GM18526 (cell line): Measurements from ENCODE around the gene GCAT.

Source experiments
- POLR2A ChIP-seq: IDR thresholded peaks from 3 replicates; pipeline ENCODE4 v1.6.1; 2011; ENCODE audit not compliant: insufficient read length; ENCODE audit errors: extremely low read depth

Gene GCAT

GRCh38 chr22:37807410-37808293 lies at the start of gene GCAT:
TSS of gene GCAT (plus strand) at chr22:37807934. CDS start at chr22:37807968, 34 bp downstream.
- TF ChIP-seq POLR2A, result peak; percentile 47

DNA sequence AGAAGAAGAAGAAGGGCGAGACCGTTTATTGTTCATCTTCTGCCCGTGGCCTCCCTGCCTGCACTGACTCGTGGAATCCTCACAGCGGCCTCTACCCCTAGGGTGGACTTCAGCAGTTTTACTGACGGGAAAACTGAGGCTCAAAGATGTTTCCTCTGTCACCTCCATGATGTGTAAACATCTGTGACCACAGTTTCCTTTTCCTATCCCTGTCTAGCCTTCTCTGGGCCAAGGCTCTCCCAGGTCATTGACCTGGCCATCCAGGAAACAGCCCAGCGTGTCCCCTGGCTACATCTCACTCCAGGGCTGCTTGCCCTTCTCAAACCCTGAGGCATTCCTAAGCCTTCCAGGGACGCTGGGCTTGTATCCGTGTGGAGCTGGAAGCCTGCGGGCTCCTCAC lies 49.0 kb upstream of the GCAT start:
- TF ChIP-seq POLR2A, result no peak

GRCh38 chr22:37759281-37759680 lies 48.5 kb upstream of the GCAT start:
- no peak for TF ChIP-seq POLR2A

DNA sequence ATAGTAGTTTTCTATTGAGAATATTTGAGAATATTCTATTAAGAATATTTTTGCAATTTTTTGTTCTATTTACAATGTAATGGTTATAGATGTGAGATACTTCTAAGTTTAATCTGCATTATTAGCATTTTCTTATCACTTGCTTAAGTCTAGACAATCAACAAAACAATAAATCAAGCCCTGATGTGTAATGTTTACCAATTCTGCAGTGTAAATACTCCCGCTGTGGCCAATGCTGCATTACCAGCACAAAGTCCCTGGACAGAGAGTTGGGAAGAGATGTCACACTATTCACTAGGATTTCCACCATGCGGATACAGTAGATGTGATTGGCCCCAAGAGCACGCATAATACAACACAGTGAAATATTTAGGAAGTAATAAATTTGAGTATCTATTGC lies 47.6 kb upstream of the GCAT start:
- TF ChIP-seq POLR2A, result no peak

GRCh38 chr22:37762389-37762836 lies 45.3 kb upstream of the GCAT start:
- TF ChIP-seq POLR2A, result no peak

DNA sequence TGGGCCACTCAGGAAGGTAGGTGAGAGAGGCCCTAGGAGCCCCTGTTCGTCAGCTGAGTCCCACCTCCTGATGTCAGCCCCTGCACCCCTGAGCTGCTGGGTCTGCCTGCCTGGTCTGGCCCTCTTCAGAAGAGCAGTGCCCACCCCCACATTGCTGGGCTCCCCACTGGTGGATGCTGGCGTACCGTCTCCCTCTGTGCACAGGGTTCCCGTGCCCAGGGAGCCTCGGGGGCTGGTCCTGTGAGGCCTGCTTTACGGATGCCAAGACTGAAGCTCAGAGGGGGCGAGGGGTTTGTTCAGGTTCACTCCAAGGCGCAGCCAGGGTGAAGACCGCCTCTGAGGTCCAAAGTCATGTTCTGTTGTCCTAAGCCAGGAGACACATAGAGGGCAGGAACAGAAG lies 44.7 kb upstream of the GCAT start:
- TF ChIP-seq POLR2A, result no peak

GRCh38 chr22:37763652-37764051 lies 44.1 kb upstream of the GCAT start:
- TF ChIP-seq POLR2A, result no peak

- no peak for TF ChIP-seq POLR2A
Measured at GRCh38 chr22:37764622-37765021, 43.1 kb upstream of the GCAT start.

DNA sequence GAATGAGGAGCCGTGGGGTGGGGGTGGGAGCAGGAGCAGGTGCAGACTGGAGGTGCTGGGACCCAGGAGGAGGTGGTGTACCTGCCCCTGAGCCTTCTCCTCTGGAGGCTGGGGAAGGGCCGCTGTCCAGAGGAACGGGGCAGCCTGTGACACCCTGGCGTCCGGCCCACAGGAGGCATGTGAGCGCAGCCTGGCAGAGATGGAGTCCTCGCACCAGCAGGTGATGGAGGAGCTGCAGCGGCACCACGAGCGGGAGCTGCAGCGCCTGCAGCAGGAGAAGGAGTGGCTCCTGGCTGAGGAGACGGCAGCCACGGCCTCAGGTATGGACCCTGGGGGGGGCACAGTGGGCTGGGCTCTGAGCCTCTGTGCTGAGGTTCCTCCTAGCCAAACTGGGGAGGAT lies 42.2 kb upstream of the GCAT start:
- no peak for TF ChIP-seq POLR2A

DNA sequence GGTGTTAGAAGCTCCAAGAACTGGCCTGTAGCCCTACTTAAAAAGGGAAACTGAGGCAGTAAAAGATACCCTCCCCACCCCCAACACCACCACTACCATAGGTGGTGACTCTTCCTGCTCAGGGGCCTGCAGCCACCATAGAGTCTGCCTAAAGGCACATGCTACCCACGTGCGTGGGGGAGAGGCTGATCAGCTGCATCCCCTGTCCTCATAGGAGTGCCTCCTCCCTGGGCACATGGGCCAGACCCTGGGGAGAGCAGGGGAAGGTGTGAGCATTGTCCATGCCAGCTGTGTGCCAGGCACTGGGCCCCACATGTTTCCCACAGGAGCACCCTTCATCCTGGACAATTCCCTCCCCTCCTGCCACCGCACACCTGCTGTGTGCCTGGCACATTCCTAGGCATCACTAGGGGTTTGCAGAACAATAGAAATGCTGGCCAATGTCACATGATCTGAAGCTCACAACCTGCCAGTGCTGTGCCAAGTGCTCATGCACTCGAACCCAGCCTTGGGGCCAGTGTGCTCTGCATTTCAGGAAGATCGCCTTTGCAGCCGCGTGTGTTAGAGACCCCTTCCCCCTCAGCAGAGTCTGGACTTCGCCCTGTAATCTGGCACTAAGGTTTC lies 41.7 kb upstream of the GCAT start:
- TF ChIP-seq POLR2A, result no peak

DNA sequence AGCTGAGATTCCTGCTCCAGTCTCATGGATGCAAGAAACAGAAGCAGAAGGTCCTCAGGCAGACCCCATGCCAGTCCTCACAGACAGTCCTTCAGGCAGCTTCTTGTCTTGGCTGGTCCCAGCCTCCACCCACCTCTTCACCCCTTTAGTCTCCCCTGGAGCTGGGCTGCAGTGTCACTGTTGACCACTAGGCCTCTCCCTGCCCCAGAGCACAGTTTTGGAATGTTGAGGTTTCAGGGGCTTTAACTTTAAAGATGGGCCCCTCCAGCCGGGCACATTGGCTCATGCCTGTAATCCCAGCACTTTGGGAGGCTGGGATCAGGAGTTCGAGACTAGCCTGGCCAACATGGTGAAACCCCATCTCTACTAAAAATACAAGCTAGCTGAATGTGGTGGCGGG lies 39.5 kb upstream of the GCAT start:
- no peak for TF ChIP-seq POLR2A

GRCh38 chr22:37769056-37769455 lies 38.7 kb upstream of the GCAT start:
- no peak for TF ChIP-seq POLR2A

- no peak for TF ChIP-seq POLR2A
Measured at GRCh38 chr22:37771081-37771480, 36.7 kb upstream of the GCAT start.

- no peak for TF ChIP-seq POLR2A
Measured at GRCh38 chr22:37771702-37772427, 35.9 kb upstream of the GCAT start.

DNA sequence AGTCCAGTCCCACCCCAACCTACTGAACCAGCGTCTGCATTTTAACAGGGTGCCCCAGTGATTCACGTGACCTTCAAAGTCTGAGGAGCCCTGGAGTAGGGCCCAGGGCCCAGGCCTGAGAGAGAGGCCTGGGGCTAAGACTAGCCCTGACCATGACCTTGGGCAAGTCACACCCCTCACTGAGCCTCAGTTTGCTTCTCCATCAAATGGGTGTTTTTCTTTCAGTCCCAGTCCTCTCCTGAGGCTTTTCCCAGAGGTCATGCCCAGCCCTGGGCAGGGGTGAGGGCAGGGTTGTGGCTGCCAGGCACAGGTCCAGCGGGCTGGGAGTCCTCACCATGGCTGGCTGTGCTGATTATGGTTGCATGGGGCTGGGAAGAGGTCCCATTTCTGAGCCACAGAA lies 33.0 kb upstream of the GCAT start:
- no peak for TF ChIP-seq POLR2A
